Dendritic cell treated with granulocyte-macrophage colony-stimulating factor and Interleukin-4, amounts not matched to agents 40 ng/mL and 50 ng/mL, for 4 days (primary cell): ENCODE data around the gene MIF.

Experiments used
- H3K27ac Mint-ChIP-seq: one replicate; pipeline ENCODE4 v1.8.0; 2022; ENCODE audit warnings: mild to moderate bottlenecking, mixed read lengths
- H3K27me3 Mint-ChIP-seq: one replicate; pipeline ENCODE4 v1.8.0; 2022; ENCODE audit warnings: mild to moderate bottlenecking, mixed read lengths
- H3K36me3 Mint-ChIP-seq: one replicate; pipeline ENCODE4 v1.8.0; 2022; ENCODE audit warnings: low read depth, mixed read lengths
- H3K4me1 Mint-ChIP-seq: one replicate; pipeline ENCODE4 v1.8.0; 2022; ENCODE audit warnings: low read depth, mixed read lengths
- H3K4me3 Mint-ChIP-seq: one replicate; pipeline ENCODE4 v1.8.0; 2022; ENCODE audit warnings: mild to moderate bottlenecking, moderate library complexity, mixed read lengths
- H3K9me3 Mint-ChIP-seq: one replicate; pipeline ENCODE4 v1.8.0; 2022; ENCODE audit warnings: mixed read lengths
- intact Hi-C: fragments of 100-400 bp; cut with micrococcal nuclease; formaldehyde crosslinking; loops from one replicate; pipeline ENCODE4 v1.15.0; 2022

MIF gene

DNA sequence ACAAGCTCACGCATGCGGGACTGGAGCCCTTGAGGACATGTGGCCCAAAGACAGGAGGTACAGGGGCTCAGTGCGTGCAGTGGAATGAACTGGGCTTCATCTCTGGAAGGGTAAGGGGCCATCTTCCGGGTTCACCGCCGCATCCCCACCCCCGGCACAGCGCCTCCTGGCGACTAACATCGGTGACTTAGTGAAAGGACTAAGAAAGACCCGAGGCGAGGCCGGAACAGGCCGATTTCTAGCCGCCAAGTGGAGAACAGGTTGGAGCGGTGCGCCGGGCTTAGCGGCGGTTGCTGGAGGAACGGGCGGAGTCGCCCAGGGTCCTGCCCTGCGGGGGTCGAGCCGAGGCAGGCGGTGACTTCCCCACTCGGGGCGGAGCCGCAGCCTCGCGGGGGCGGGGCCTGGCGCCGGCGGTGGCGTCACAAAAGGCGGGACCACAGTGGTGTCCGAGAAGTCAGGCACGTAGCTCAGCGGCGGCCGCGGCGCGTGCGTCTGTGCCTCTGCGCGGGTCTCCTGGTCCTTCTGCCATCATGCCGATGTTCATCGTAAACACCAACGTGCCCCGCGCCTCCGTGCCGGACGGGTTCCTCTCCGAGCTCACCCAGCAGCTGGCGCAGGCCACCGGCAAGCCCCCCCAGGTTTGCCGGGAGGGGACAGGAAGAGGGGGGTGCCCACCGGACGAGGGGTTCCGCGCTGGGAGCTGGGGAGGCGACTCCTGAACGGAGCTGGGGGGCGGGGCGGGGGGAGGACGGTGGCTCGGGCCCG, at the start of gene MIF:
TSS of gene MIF (plus strand) at position 439 of the 765 bp plus-strand sequence. CDS start at position 531, 92 bp downstream.
- Mint-ChIP-seq H3K9me3 (no peaks in the 10 kb centered on the region), H3K36me3 (peaks cover 39% of the 10 kb centered on the region), H3K4me1 (peaks cover 49% of the 10 kb centered on the region), H3K27ac (peak within 1 kb of the TSS; percentile 97), H3K4me3 (peak within 1 kb of the TSS; percentile 96), H3K27me3 (peaks cover 7% of the 10 kb centered on the region)
- intact Hi-C loops, result loop anchor here (2.0 to 10.0 kb wide), 3 partner anchors 19 to 59 kb away; partner anchors contain the start of genes DERL3 and SLC2A11

DNA sequence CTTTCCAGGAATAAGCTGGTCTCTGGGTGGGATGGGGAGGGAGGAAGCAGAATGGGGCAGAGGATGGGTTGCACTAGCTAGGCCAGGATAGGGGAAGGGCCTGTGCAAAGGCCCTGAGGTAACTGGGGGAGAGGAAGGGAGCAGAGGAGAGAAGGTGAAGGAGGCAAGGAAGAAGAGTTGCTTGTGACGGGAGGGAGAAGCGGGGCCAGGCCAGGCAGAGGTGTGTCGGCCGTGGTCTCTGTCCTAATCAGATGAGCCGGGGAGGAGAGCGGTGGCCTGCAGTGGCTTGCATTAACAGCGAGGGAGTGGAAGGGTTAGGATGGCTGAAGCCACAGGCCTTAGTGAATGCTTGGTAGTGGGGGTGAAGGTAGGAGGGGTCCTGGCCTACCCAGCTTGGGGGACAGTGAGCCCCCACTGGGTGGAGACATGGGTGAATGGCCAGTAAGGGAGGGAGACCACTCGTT, 49.4 kb upstream of the MIF start:
- intact Hi-C loops, result loop anchor here (5.0 kb wide), 1 partner anchor 77 kb away; the partner anchor contains the start of gene CHCHD10
- Mint-ChIP-seq H3K4me1 (peaks cover 26% of the 10 kb centered on the region), H3K36me3 (no peaks in the 10 kb centered on the region), H3K27ac (peak overlapping the region; percentile 12), H3K9me3 (no peaks in the 10 kb centered on the region), H3K4me3 (no peak overlapping the region), H3K27me3 (peaks cover 27% of the 10 kb centered on the region)

DNA sequence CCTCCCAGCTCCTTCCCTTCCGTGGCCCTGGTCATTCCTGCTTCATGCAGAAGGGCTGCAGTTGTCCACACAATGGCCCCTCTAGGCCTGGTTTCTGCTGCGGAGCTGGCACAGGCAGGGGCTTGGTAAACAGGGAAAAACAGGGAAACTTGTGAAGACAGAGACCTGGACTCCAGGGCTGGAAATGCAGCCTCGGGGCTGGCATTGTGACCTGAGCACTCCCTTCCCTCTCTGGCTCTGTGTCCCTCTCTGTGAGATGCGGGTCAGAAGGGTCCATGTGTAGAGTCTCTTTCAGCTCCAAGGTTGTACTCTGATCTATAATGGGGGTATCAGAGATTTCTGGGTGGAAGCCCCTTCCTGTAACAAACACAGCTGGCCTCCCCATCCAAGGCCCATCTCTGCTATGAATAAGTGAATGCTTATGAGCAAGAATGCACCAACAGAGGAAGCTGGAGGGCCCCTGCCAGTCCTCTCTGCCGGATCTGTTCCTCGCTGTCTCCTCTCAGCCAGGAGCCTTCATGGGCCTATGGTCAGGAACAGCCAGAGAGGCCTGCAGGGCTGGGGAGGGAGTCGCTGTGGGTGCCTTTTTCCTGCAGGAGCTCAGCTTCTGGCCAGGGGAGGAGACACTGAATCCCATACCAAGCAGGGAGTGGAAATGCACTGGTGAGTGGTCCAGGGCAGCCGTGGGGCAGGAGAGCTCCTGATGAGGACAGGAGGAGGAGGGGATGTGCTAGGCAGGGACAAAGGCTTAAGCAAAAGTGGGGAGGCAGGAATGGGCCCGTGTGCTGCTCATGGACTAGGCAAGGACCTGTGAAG, 48.7 kb upstream of the MIF start:
- Mint-ChIP-seq H3K4me3 (no peak overlapping the region), H3K27me3 (peaks cover 32% of the 10 kb centered on the region), H3K27ac (no peak overlapping the region), H3K4me1 (peaks cover 24% of the 10 kb centered on the region), H3K9me3 (no peaks in the 10 kb centered on the region), H3K36me3 (no peaks in the 10 kb centered on the region)
- intact Hi-C loops, result loop anchor here (5.0 kb wide), 1 partner anchor 78 kb away; the partner anchor contains the start of gene CHCHD10

DNA sequence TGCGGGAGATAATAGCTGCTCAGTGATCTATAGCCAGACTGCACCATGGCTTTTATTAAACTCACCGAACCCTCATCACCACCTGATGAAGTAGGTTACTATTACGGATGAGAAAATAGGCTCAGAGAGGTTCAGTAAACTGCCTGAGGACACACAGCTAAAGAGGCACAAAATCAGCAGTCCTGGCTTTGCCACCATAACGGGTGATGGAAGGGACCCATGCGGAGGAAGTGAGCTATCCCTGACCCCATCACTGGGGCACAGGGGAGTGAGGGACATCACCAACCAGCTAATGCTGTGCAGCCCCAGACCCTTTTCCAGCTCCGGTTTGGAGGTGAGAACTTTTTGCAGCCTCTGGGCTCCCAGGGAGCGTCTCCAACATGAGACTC, 48.1 kb upstream of the MIF start:
- intact Hi-C loops, result loop anchor here (5.0 kb wide), 1 partner anchor 79 kb away; the partner anchor contains the start of gene CHCHD10
- peaks cover 32% of the 10 kb centered on the region for H3K27me3 Mint-ChIP-seq
- no peak overlapping the region for H3K27ac Mint-ChIP-seq
- no peaks in the 10 kb centered on the region for H3K9me3 Mint-ChIP-seq
- peaks cover 24% of the 10 kb centered on the region for H3K4me1 Mint-ChIP-seq
- no peaks in the 10 kb centered on the region for H3K36me3 Mint-ChIP-seq
- no peak overlapping the region for H3K4me3 Mint-ChIP-seq

DNA sequence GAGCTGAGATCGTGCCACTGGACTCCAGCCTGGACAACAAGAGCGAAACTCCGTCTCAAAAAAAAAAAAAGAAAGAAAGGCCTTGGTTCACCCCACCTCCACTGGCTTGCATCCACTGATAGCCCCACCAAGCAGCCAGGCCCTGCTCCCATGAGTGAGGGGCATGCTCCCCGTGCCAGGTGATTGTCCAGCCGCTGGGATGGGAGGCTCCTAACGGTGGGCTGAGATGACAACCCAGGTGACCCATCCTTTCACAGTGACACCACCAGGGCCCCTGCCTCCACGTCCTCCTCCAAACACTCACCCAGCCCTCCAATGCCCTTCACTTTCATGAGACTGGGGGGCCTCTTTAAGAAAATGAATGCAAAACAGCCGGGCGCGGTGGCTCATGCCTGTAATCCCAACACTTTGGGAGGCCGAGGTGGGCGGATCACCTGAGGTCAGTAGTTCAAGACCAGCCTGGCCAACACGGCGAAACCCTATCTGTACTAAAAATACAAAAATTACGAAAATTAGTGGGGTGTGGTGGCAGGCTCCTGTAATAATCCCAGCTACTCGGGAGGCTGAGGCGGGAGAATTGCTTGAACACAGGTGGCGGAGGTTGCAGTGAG, 46.8 kb upstream of the MIF start:
- intact Hi-C loops, result loop anchor here (5.0 kb wide), 1 partner anchor 80 kb away; the partner anchor contains the start of gene CHCHD10
- no peaks in the 10 kb centered on the region for H3K36me3 Mint-ChIP-seq
- no peaks in the 10 kb centered on the region for H3K9me3 Mint-ChIP-seq
- H3K4me1 Mint-ChIP-seq, result peaks cover 24% of the 10 kb centered on the region
- H3K27ac Mint-ChIP-seq, result no peak overlapping the region
- H3K4me3 Mint-ChIP-seq, result no peak overlapping the region
- peaks cover 31% of the 10 kb centered on the region for H3K27me3 Mint-ChIP-seq

DNA sequence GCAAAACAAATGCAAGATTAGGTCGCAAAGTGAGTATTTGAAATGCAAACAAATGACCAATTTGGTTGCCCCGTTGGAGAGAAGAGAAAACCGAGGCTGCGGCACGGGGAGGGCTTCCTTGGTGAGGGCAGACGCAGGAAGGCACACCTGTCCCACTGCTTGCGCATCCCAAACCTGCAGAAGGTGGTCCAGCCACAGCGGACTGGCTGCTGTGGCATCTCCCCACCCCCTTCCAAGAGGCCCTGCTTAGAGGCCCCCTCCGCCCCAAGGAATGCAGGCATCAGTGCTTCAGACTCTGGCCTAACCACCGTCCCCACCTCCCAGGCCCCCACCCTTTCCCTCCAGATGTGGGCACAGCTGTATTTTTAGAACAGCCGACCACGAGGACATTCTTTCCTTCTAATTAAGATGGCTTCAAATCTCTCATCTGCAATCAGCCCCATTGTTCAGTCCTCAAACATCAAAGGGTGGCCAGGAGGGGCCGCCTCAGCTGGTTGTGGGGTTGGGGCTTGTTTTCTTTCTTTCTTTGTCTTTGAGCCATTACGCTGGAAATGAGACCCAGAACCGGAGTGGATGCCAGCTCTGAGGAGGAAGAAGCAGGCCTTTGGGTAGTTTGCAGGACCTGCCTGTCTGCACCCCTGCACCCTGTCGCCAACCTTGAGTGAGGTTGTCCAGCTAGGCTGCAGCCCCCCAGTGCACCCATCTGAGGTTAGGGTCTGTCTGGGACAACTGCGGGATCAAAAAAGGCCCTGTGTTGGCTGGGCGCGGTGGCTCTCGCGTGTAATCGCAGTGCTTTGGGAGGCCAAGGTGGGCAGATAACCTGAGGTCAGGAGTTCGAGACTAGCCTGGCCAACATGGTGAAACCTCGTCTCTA, 46.0 kb upstream of the MIF start:
- intact Hi-C loops, result loop anchor here (5.0 kb wide), 1 partner anchor 81 kb away; the partner anchor contains the start of gene CHCHD10
- Mint-ChIP-seq H3K9me3 (no peaks in the 10 kb centered on the region), H3K27ac (no peak overlapping the region), H3K4me3 (no peak overlapping the region), H3K27me3 (peaks cover 31% of the 10 kb centered on the region), H3K36me3 (no peaks in the 10 kb centered on the region), H3K4me1 (peaks cover 24% of the 10 kb centered on the region)

DNA sequence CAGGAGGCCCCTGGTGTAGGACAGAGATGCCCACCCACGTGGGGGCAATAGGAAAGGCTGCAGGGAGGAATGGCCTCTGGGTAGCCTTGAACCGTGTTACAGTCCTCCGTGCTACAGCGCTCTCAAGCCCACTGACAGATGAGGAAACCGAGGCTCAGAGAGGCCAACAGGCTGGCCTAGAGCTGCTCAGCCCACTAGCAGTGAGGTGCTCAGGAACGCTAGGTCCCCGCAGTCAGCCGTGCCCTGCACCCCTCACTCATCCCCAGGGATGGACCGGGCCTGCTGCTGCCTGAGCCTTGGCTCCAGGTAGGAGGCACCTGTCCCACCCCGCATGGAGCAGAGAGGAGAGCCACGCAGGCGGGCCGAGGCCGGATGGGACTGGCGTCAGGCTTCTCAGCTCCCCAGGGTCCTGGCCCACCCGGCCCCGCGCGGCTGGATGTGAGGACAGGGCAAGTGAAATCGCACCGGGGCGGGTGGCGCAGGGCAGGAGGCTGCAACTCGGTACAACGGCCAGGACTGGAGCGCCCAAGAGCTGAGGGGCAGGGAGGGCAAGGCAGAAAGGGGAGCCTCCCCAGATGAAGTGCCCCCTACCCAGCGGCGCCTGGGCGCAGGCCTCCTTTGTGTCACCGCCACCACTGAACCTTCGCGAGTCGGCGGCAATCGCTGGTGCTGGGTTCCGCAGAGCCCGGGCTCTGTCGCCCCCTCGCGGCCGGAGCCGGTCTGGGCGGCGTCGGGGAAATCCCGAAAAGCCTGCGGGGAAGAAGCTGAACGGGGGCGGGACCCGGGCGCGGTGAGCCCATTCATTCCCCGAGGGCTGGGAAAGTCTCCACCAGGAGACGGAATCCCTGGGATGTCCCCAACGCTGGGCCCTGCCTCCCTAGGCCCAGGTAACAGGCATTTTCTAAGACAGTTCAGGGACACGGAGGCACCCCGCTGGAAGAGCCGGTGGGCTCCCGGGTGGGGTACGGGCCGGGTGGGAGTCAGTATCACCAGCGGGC, 44.9 kb upstream of the MIF start:
- Mint-ChIP-seq H3K9me3 (no peaks in the 10 kb centered on the region), H3K36me3 (no peaks in the 10 kb centered on the region), H3K27me3 (peaks cover 31% of the 10 kb centered on the region), H3K27ac (no peak overlapping the region), H3K4me3 (no peak overlapping the region), H3K4me1 (peaks cover 22% of the 10 kb centered on the region)
- intact Hi-C loops, result loop anchor here (5.0 kb wide), 1 partner anchor 82 kb away; the partner anchor contains the start of gene CHCHD10

DNA sequence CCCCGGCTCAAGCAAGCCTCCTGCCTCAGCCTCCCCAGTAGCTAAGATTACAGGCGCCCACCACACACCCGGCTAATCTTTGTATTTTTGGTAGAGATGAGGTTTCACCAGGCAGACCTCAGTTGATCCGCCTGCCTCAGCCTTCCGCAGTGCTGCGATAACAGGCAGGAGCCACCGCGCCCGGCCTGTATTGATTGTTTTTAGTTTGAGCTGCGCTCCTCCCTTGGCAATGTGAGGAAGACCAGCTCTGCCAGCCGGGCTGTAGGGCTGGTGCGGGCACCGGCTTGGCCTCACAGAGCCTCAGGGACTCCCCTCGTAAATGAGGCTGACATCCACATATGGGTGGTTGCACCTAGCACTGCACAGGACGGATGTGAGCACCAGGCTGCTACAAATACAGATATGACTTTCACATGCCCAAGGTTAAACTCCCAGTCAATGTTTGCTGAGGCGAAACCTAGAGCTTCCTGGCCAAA, 44.0 kb upstream of the MIF start:
- Mint-ChIP-seq H3K27me3 (peaks cover 28% of the 10 kb centered on the region), H3K4me1 (peaks cover 15% of the 10 kb centered on the region), H3K36me3 (no peaks in the 10 kb centered on the region), H3K9me3 (no peaks in the 10 kb centered on the region), H3K27ac (no peak overlapping the region), H3K4me3 (no peak overlapping the region)
- intact Hi-C loops, result no loop called here

DNA sequence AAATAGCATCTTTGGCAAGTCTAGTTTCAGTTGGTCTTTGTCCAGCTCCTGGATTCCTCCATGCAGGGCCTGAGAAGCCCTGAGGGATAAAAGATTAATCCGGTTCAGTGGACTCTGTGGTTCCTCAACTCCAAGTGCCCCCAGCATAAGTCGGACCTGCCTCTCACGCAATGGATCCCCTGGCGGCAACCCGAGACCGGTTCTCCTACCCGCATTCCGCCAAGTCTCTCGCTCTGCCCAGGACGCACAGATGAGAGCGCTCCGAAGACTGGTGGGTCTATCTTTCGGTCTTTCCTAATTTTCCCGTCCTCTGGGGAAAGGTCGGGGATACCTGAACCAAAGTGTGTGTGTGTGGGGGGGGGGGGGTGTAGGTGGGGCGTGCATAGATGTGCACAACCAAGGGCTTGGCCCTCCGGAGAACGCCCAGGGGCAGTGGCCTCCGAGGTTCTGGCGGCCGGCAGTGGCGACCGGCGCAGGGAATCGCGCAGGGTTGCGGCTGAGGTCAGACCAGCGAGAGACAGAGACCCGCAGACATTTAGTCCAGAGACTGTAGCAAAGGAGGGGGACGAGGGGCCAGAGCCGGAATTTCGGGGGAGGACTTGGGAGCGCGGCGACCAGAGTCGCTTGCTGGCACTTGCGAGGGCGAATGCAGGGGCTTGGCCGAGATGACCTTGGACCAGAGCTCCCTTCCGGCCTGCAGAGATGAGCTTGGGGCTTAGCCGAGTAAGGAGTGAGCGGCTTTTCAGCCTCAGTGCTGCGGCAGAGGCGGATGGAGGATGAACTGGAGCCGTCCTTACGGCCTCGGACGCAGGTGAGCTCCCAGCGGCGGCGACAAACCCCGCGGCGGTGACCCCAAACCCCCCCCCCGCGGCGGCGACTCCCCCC, 37.2 kb upstream of the MIF start:
- H3K4me1 Mint-ChIP-seq, result peaks cover 17% of the 10 kb centered on the region
- H3K27ac Mint-ChIP-seq, result peak overlapping the region; percentile 87
- intact Hi-C loops, result loop anchor here (5.0 kb wide), 2 partner anchors 35 to 55 kb away; partner anchors contain the start of gene MIF
- no peaks in the 10 kb centered on the region for H3K9me3 Mint-ChIP-seq
- no peaks in the 10 kb centered on the region for H3K36me3 Mint-ChIP-seq
- H3K27me3 Mint-ChIP-seq, result peaks cover 4% of the 10 kb centered on the region
- H3K4me3 Mint-ChIP-seq, result peak overlapping the region; percentile 91

DNA sequence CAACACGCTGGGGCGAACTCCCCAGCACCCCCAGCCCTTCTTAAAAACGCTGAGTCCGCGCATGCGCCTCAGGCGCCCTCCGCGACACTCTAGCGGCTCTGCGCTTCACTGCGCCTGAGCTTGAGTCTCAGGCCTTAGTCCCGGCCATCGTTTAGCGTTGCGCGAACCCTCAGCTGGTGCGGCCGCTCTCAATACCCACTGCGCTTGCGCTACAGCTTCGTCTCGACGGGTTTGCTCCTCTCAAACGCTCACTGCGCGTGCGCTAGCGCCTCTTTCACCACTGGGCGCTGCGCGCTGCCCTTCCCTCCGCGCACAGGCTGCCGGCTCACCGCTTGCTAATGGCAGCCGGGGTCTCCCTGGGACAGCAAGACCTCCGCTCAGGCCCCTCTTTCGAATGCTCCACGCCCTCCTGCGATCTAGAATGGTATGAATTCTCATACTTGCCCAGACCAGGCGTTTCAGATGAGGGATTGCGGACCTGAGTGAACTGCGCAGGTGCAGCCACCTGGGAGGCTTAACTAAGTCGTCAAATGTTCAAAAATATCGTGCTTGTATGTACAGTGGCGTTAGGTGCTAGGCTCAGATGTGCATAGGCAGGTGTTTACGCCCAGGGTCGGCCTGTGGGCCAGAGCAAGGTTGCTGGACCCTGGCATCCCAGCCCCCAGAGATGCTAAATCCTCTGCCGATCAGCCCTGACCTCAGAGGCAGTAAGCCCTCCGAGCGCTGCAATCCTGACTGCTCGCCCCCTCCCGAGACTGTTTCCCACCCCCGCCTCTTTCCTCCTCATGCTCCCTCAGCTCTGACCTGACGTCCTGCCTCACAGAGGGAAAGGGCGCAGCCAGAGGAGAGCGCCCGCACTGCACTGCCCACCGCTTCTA, 36.3 kb upstream of the MIF start, which contains the start of gene SLC2A11:
TSS of gene SLC2A11 (plus strand) at position 270 of the 878 bp plus-strand sequence. CDS start at position 395, 125 bp downstream.
- peaks cover 17% of the 10 kb centered on the region for H3K4me1 Mint-ChIP-seq
- H3K27me3 Mint-ChIP-seq, result peaks cover 2% of the 10 kb centered on the region
- H3K4me3 Mint-ChIP-seq, result peak within 1 kb of the TSS; percentile 91
- H3K27ac Mint-ChIP-seq, result peak within 1 kb of the TSS; percentile 87
- H3K36me3 Mint-ChIP-seq, result no peaks in the 10 kb centered on the region
- no peaks in the 10 kb centered on the region for H3K9me3 Mint-ChIP-seq
- intact Hi-C loops, result loop anchor here (5.0 kb wide), 2 partner anchors 34 to 54 kb away; partner anchors contain the start of gene MIF
